NCI-H1092 treated with DMSO at 0.1 percent for 48 hours (cell line): ENCODE results near the gene VPS13D.
"Not testable (repeated sequence)": the region's sequence is repeated elsewhere in the genome, so short reads cannot be mapped to it uniquely, and the experiment has no call there.

Experiments used
- DNase-seq: peaks from one replicate; lab custom pipeline; 2025; lab: John Stamatoyannopoulos, UW

VPS13D gene

GRCh38 chr1:12451560-12451900 lies 221.7 kb downstream of the VPS13D start:
- no peak for DNase-seq

DNA sequence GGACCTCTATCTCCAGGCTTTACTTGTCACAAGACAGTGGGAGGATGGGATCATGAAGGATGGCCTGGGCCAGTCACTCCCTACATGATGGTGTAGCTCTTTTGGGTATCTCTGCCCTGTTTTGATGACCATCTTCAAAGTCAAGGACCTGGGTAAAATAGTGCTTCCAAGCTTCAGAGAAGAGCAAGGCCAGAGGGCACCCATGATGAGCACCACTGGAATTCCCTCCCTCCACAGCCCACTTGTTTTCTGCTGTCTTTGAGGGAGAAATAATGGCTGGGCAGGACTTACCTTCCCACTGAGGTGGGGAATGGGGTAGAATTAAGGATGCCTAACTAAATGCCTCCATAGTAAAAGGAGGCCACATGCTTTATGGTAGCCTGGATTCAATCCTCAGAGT lies 222.4 kb downstream of the VPS13D start:
- DNase-seq, result no peak

- no peak for DNase-seq
Observed at GRCh38 chr1:12453400-12454343, 223.8 kb downstream of the VPS13D start.

DNA sequence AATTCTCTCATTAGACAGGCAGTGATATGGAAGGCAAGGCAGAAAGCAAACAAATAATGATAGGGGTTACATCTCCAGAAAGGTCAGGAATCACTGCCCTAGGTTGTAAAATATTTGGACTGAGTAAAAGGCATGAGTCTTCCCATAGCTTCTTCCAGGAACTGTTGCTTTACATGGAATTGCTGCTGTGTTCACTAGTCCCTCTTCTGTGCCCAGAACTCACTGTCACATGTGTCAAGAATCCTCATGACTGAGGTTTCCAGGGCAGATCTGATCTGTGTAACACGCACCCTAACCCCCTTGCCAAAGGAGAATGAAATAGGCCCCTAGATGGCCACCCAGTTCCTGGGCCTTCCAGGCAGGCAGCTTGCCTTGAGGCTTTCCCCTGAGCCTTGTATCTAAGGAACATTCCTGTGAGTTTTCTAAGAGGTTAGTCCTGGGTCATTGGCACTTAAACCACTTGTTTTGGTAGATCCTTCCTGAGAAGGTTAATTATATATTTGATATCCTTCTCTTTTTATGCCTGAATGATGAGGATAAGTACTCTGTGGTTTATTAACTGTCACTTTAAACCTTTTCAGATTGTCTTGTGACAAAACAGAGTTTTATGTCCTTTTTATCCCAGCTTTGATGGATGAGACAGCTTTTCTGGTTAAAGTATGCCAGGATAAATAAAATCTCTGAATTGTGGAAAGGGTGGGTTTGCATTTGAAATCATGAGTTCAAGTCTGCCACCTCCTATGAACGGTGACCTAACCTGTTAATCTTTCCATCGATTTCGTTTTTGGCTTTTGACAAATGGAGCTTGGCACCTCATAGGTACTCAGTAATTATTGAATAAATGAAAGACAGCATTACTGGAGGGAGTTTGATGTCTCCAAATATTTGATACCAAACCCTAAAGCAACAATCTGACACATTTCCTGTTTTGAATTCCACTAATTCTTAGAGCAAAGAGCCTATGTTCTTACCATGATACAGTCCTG lies 224.9 kb downstream of the VPS13D start:
- DNase-seq, result peak; percentile 48

- not testable (repeated sequence) for DNase-seq
Observed at GRCh38 chr1:12456081-12456480, 226.3 kb downstream of the VPS13D start.

- DNase-seq, result no peak
Observed at GRCh38 chr1:12456979-12457378, 227.1 kb downstream of the VPS13D start.

- DNase-seq, result no peak
Observed at GRCh38 chr1:12457771-12458170, 227.9 kb downstream of the VPS13D start.

DNA sequence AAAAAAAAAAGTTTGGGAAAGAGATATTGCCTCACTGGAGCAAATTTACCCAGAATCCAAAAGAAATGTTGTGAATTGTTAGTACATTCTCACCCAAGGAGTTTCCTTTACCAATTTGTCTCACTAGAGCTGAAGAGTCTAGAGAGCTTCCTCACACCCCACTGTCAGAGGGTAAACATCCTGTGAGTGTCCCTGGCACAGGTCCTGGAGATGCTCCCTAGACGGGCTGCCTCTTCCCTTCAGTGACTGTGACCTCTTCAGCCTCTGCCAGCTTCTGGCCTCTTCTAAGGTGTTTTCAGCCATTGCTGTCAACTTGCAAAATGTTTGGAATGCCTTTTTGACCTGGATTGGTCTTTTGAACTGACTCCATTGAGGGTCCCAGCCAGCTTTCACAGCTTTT lies 228.7 kb downstream of the VPS13D start:
- DNase-seq, result no peak

- DNase-seq, result no peak
Observed at GRCh38 chr1:12460121-12460520, 230.3 kb downstream of the VPS13D start.

DNA sequence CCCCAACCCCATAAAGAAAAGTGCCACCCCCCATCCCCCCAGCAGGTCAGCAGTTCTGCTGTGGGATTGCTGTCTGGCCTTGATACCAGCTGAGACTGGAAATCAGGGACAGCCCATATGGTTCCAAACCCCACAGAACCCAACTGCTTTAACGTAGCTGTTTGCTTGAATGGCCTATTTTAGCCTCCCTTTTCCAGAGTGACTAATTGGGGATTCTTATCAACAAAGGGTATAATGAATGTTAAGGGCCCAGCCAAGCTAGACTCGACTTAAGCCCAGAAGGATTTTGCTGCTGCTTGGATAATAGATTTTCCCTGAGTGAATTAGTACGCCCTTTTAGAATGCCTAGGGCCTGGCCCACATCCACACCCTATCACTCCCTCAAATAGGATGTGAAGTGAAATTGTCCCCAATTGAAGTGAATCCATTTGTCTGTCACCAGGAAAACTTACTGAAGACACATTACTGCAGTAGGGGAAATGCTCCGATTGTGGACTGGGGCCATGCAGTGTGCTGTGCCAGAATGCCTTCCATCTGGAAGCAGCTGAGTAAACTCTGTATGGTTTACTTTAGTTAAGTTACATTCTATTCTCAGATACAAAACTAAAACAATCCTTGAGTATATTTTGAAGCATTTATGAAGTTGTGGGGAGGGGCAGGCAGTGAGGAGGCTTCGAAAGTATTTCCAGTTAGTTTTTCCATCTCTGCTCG lies 231.2 kb downstream of the VPS13D start:
- peak; percentile 79 for DNase-seq

- no peak for DNase-seq
Observed at GRCh38 chr1:12461754-12462153, 231.9 kb downstream of the VPS13D start.

GRCh38 chr1:12462586-12462985 lies 232.8 kb downstream of the VPS13D start:
- no peak for DNase-seq

GRCh38 chr1:12464045-12464461 lies 234.2 kb downstream of the VPS13D start:
- DNase-seq, result no peak

GRCh38 chr1:12464598-12465056 lies 234.8 kb downstream of the VPS13D start:
- DNase-seq, result no peak

- DNase-seq, result no peak
Observed at GRCh38 chr1:12465126-12465525, 235.3 kb downstream of the VPS13D start.

- DNase-seq, result no peak
Observed at GRCh38 chr1:12466816-12467215, 237.0 kb downstream of the VPS13D start.

- DNase-seq, result no peak
Observed at GRCh38 chr1:12467570-12468286, 237.9 kb downstream of the VPS13D start.

GRCh38 chr1:12468323-12468722 lies 238.5 kb downstream of the VPS13D start:
- no peak for DNase-seq

GRCh38 chr1:12469493-12469892 lies 239.7 kb downstream of the VPS13D start:
- peak; percentile 91 for DNase-seq

DNA sequence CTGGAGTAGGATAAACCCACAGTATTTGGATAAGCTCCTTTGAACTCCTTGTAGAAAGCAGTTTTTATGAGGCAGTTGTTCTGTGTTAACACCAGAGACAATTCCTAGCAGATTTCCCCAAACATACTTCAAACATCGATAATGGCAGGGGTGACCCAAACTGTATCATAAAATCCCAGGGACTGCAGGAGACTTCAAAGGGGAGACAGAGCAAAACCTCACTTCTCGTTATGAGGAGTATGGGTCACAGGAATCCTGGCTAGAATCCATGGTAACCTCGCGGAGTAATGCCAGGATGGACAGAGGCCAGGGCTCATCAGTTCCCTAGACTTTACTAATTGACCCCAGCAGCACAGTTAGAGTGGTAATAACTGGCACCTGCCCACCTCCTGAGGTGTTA lies 240.2 kb downstream of the VPS13D start:
- DNase-seq, result peak; percentile 95

GRCh38 chr1:12470916-12471315 lies 241.1 kb downstream of the VPS13D start:
- not testable (repeated sequence) for DNase-seq
